Neural crest cell (in vitro differentiated cells): ENCODE measurements around the gene ALG5. TPM values are rescaled to one million over a fixed set of nuclear protein-coding genes. Genes with fewer than 3 reads are reported as not detected.

Experiments used
- DNase-seq: peaks from one replicate; pipeline ENCODE4 v3.0.0; 2021; ENCODE audit warnings: low read depth, mixed read lengths, low spot score
- H3K27ac Mint-ChIP-seq: one replicate; pipeline ENCODE4 v1.8.0; 2021; ENCODE audit warnings: mild to moderate bottlenecking, mixed read lengths; ENCODE audit not compliant: unreplicated experiment
- H3K27me3 Mint-ChIP-seq: 2 replicates; pipeline ENCODE4 v1.8.0; 2021; ENCODE audit warnings: low read depth, mild to moderate bottlenecking, mixed read lengths
- H3K36me3 Mint-ChIP-seq: 2 replicates; pipeline ENCODE4 v1.8.0; 2021; ENCODE audit warnings: low read depth, mild to moderate bottlenecking, mixed read lengths
- H3K4me1 Mint-ChIP-seq: 2 replicates; pipeline ENCODE4 v1.8.0; 2021; ENCODE audit warnings: mixed read lengths
- H3K4me3 Mint-ChIP-seq: one replicate; pipeline ENCODE4 v1.8.0; 2021; ENCODE audit warnings: mild to moderate bottlenecking, mixed read lengths
- H3K9me3 Mint-ChIP-seq: 2 replicates; pipeline ENCODE4 v1.8.0; 2021; ENCODE audit warnings: mixed read lengths
- CTCF ChIP-seq: fragments of 200-600 bp; sonication (generic); conservative IDR thresholded peaks from 2 replicates; pipeline ENCODE4 v1.5.0; 2021; ENCODE audit warnings: antibody characterized with exemption, mild to moderate bottlenecking
- total RNA-seq: library from RNA; stranded (reverse); gene quantifications from 2 replicates; pipeline ENCODE4 v1.2.1, GENCODE V29; 2021

The ALG5 gene
- total RNA-seq, 1 donor from 2014 or later, result 31.1 TPM

- Mint-ChIP-seq H3K27me3 (no peaks in the 10 kb centered on the region), H3K4me3 (no peak overlapping the region), H3K27ac (no peak overlapping the region), H3K36me3 (peaks cover 18% of the 10 kb centered on the region), H3K4me1 (no peaks in the 10 kb centered on the region), H3K9me3 (peaks cover 3% of the 10 kb centered on the region)
- TF ChIP-seq CTCF, result no peak
- DNase-seq, result no peak
These were observed 19.6 kb downstream of the ALG5 start for GRCh38 chr13:36979361-36980050.

- no peak for TF ChIP-seq CTCF
- H3K4me3 Mint-ChIP-seq, result no peak overlapping the region
- H3K4me1 Mint-ChIP-seq, result no peaks in the 10 kb centered on the region
- no peak overlapping the region for H3K27ac Mint-ChIP-seq
- DNase-seq, result no peak
- peaks cover 25% of the 10 kb centered on the region for H3K36me3 Mint-ChIP-seq
- peaks cover 3% of the 10 kb centered on the region for H3K9me3 Mint-ChIP-seq
- no peaks in the 10 kb centered on the region for H3K27me3 Mint-ChIP-seq
These were observed 24.0 kb downstream of the ALG5 start for GRCh38 chr13:36975172-36975571.

- no peaks in the 10 kb centered on the region for H3K4me1 Mint-ChIP-seq
- peaks cover 25% of the 10 kb centered on the region for H3K36me3 Mint-ChIP-seq
- no peak for TF ChIP-seq CTCF
- DNase-seq, result no peak
- H3K4me3 Mint-ChIP-seq, result no peak overlapping the region
- no peak overlapping the region for H3K27ac Mint-ChIP-seq
- H3K27me3 Mint-ChIP-seq, result no peaks in the 10 kb centered on the region
- H3K9me3 Mint-ChIP-seq, result peaks cover 3% of the 10 kb centered on the region
These were observed 25.4 kb downstream of the ALG5 start for GRCh38 chr13:36973621-36974295.

GRCh38 chr13:36973009-36973408 is 26.1 kb downstream of the ALG5 start:
- peaks cover 3% of the 10 kb centered on the region for H3K9me3 Mint-ChIP-seq
- no peaks in the 10 kb centered on the region for H3K4me1 Mint-ChIP-seq
- no peak for TF ChIP-seq CTCF
- H3K27me3 Mint-ChIP-seq, result no peaks in the 10 kb centered on the region
- no peak for DNase-seq
- no peak overlapping the region for H3K4me3 Mint-ChIP-seq
- H3K27ac Mint-ChIP-seq, result no peak overlapping the region
- H3K36me3 Mint-ChIP-seq, result peaks cover 28% of the 10 kb centered on the region

GRCh38 chr13:36966404-36966803 is 32.7 kb downstream of the ALG5 start:
- Mint-ChIP-seq H3K4me1 (no peaks in the 10 kb centered on the region), H3K27me3 (no peaks in the 10 kb centered on the region), H3K4me3 (no peak overlapping the region), H3K27ac (no peak overlapping the region), H3K9me3 (no peaks in the 10 kb centered on the region), H3K36me3 (peaks cover 27% of the 10 kb centered on the region)
- no peak for DNase-seq
- no peak for TF ChIP-seq CTCF
